ENCODE results near the gene TRPV5. TPM values are rescaled to one million over a fixed set of nuclear protein-coding genes. Genes with fewer than 3 reads are reported as not detected.

The TRPV5 gene
- total and polyA plus RNA-seq, 2 donors (not counting 3 experiments of a cell fraction or from before 2014, with no cell fraction given): not detected

DNA sequence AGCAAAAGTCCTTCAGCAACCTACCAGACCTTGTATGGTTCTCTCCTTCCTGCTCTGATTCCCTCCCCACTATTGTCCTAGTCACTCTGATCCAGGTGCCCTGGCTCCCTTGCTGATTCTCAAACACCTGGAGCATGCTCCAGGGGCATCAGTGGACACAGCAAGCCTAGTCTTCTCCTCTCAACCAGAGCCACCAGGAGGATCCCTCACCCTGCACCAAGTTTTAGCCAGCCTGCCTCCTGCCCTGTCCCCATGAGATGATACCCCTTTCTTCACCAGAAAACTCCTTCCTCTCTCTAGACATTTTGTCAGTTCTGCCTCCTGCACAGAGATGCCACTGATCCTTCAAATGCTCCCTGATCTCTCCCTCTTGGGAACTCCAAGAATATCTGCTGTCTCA, 16.7 kb upstream of the TRPV5 start:
- Histone ChIP-seq H3K9me3 (replicated peaks; ENCODE audit: control insufficient read depth, insufficient read depth, low read length) (no peaks in the 10 kb centered on the region), H3K79me2 (ENCODE audit: control insufficient read depth, insufficient read depth, low read length) (no peaks in the 10 kb centered on the region), H3K4me3 (replicated peaks in 1 of 3; ENCODE audit: insufficient read depth in 1 of 3, low read depth in 1 of 3, low read length in 3 of 3) (no peak overlapping the region), H3K4me1 (ENCODE audit: control insufficient read depth, extremely low read depth, insufficient read depth, low read length) (no peaks in the 10 kb centered on the region), H4K20me1 (replicated peaks; ENCODE audit: control insufficient read depth, extremely low read depth, insufficient read depth, low read length) (no peaks in the 10 kb centered on the region), H3K36me3 (ENCODE audit: control insufficient read depth in 2 of 2, extremely low read depth in 1 of 2, insufficient read depth in 2 of 2, low read length in 2 of 2) (no peaks in the 10 kb centered on the region), H3K9me1 (replicated peaks; ENCODE audit: control insufficient read depth, extremely low read depth, insufficient read depth, low read length) (no peaks in the 10 kb centered on the region), H3K4me2 (ENCODE audit: insufficient read depth, low read length) (no peak overlapping the region), H2AFZ (ENCODE audit: low read depth, low read length) (no peak overlapping the region), H3K27me3 (ENCODE audit: control insufficient read depth in 2 of 2, insufficient read depth in 2 of 2, low read length in 2 of 2) (no peaks in the 10 kb centered on the region), H3K9ac (replicated peaks; ENCODE audit: extremely low read depth, insufficient read depth, low read length) (no peak overlapping the region), H3K27ac (ENCODE audit: insufficient read depth, low read depth, low read length) (no peak overlapping the region)
- no peak for FAIRE-seq
- CTCF ChIA-PET: no interaction called here
- TF ChIP-seq POLR2A (IDR thresholded peaks at IDR 0.05; ENCODE audit: low read depth, low read length) (no peak), FOS (IDR thresholded peaks at IDR 0.05; ENCODE audit: borderline replicate concordance, insufficient read depth, low read length) (no peak), MYC (IDR thresholded peaks at IDR 0.05; ENCODE audit: low read depth, low read length) (no peak), POLR2AphosphoS5 (IDR thresholded peaks at IDR 0.05; ENCODE audit: insufficient read depth, low read depth, low read length) (no peak), JUN (IDR thresholded peaks at IDR 0.05; ENCODE audit: borderline replicate concordance, insufficient read depth, insufficient read length, low read depth) (no peak)
- TF ChIP-seq, protein P1, sequence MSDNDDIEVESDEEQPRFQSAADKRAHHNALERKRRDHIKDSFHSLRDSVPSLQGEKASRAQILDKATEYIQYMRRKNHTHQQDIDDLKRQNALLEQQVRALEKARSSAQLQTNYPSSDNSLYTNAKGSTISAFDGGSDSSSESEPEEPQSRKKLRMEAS (IDR thresholded peaks at IDR 0.05; ENCODE audit: insufficient read depth, insufficient read length): no peak
- no TSS peak for BruUV-seq (replicated peaks)
- intact Hi-C loops (cut with micrococcal nuclease) (no loop called here), dilution Hi-C loops (cut with MboI; ENCODE audit: extremely low pct_ligation_motif_present, low sequenced_read_pairs) (no loop called here)
- POLR2A ChIA-PET: no interaction called here
- DNase-seq (ENCODE audit: low read depth, low spot score): no peak

DNA sequence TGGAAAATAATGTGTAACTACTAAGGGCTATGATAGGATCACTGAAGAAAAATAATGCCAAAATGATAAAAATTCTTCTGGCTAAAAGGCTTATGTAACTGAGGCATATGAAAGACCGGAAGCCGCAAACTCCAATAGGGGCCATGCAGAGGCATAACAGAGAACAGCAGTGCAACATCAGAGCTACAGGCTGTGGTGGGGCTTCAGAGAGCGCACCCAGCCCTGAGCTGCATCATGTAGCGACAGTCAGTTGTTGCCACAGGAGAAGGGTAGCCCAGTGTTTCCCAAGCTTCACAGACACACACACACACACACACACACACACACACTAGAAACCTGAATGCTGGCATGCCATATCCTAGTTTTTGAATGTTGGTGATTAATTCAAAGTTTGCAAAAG, 15.1 kb upstream of the TRPV5 start:
- dilution Hi-C loops (cut with MboI; ENCODE audit: extremely low pct_ligation_motif_present, low sequenced_read_pairs): no loop called here
- BruUV-seq (replicated peaks): no TSS peak
- no peaks in the 10 kb centered on the region for H3K36me3 ChIP-seq (ENCODE audit: control insufficient read depth in 2 of 2, extremely low read depth in 1 of 2, insufficient read depth in 2 of 2, low read length in 2 of 2)
- H3K27me3 ChIP-seq (ENCODE audit: control insufficient read depth in 2 of 2, insufficient read depth in 2 of 2, low read length in 2 of 2): no peaks in the 10 kb centered on the region
- H3K9ac ChIP-seq (replicated peaks; ENCODE audit: extremely low read depth, insufficient read depth, low read length): no peak overlapping the region
- intact Hi-C loops (cut with micrococcal nuclease): no loop called here
- ChIA-PET CTCF (no interaction called here), POLR2A (no interaction called here)
- DNase-seq (ENCODE audit: low read depth, low spot score): no peak
- H3K4me3 ChIP-seq (replicated peaks in 1 of 3; ENCODE audit: insufficient read depth in 1 of 3, low read depth in 1 of 3, low read length in 3 of 3): no peak overlapping the region
- no peak for FAIRE-seq
- no peaks in the 10 kb centered on the region for H3K9me3 ChIP-seq (replicated peaks; ENCODE audit: control insufficient read depth, insufficient read depth, low read length)
- no peak overlapping the region for H2AFZ ChIP-seq (ENCODE audit: low read depth, low read length)
- H4K20me1 ChIP-seq (replicated peaks; ENCODE audit: control insufficient read depth, extremely low read depth, insufficient read depth, low read length): no peaks in the 10 kb centered on the region
- no peak for TF ChIP-seq FOS (IDR thresholded peaks at IDR 0.05; ENCODE audit: borderline replicate concordance, insufficient read depth, low read length)
- TF ChIP-seq, protein P2, sequence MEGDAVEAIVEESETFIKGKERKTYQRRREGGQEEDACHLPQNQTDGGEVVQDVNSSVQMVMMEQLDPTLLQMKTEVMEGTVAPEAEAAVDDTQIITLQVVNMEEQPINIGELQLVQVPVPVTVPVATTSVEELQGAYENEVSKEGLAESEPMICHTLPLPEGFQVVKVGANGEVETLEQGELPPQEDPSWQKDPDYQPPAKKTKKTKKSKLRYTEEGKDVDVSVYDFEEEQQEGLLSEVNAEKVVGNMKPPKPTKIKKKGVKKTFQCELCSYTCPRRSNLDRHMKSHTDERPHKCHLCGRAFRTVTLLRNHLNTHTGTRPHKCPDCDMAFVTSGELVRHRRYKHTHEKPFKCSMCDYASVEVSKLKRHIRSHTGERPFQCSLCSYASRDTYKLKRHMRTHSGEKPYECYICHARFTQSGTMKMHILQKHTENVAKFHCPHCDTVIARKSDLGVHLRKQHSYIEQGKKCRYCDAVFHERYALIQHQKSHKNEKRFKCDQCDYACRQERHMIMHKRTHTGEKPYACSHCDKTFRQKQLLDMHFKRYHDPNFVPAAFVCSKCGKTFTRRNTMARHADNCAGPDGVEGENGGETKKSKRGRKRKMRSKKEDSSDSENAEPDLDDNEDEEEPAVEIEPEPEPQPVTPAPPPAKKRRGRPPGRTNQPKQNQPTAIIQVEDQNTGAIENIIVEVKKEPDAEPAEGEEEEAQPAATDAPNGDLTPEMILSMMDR (IDR thresholded peaks at IDR 0.05; ENCODE audit: extremely low read depth in 1 of 2, insufficient read depth in 1 of 2, low read depth in 1 of 2, low read length in 2 of 2): no peak
- no peak overlapping the region for H3K27ac ChIP-seq (ENCODE audit: insufficient read depth, low read depth, low read length)
- H3K9me1 ChIP-seq (replicated peaks; ENCODE audit: control insufficient read depth, extremely low read depth, insufficient read depth, low read length): no peaks in the 10 kb centered on the region
- H3K79me2 ChIP-seq (ENCODE audit: control insufficient read depth, insufficient read depth, low read length): no peaks in the 10 kb centered on the region
- H3K4me1 ChIP-seq (ENCODE audit: control insufficient read depth, extremely low read depth, insufficient read depth, low read length): no peaks in the 10 kb centered on the region
- no peak overlapping the region for H3K4me2 ChIP-seq (ENCODE audit: insufficient read depth, low read length)
